CD4-positive, alpha-beta T cell treated with Interleukin-6 at 100 ng/mL for 8 hours (primary cell): Measurements from ENCODE around the gene CPLX1.

Source experiments
- DNase-seq: peaks from one replicate; pipeline ENCODE4 v3.0.0-alpha.2; 2020; ENCODE audit warnings: mixed read lengths, low spot score

CPLX1 gene

GRCh38 chr4:825971-826330 lies at the start of gene CPLX1:
Gene CPLX1 (minus strand): TSS chr4:826129. CDS start chr4:824522, 1,607 bp downstream.
- DNase-seq: no peak

GRCh38 chr4:874971-875817 lies 49.3 kb upstream of the CPLX1 start:
- DNase-seq: no peak

- DNase-seq: no peak
These were observed 48.1 kb upstream of the CPLX1 start for GRCh38 chr4:874056-874455.

GRCh38 chr4:872241-872981 lies 46.5 kb upstream of the CPLX1 start:
- DNase-seq: no peak

- DNase-seq: no peak
These were observed 45.6 kb upstream of the CPLX1 start for GRCh38 chr4:871484-871883.

- DNase-seq: no peak
These were observed 45.0 kb upstream of the CPLX1 start for GRCh38 chr4:870951-871350.

- DNase-seq: no peak
These were observed 43.8 kb upstream of the CPLX1 start for GRCh38 chr4:869776-870175.

GRCh38 chr4:868421-868820 lies 42.5 kb upstream of the CPLX1 start:
- no peak for DNase-seq

- no peak for DNase-seq
These were observed 41.8 kb upstream of the CPLX1 start for GRCh38 chr4:867526-868250.

GRCh38 chr4:866761-867390 lies 40.9 kb upstream of the CPLX1 start:
- no peak for DNase-seq

- DNase-seq: no peak
These were observed 40.3 kb upstream of the CPLX1 start for GRCh38 chr4:866068-866760.

- DNase-seq: no peak
These were observed 39.6 kb upstream of the CPLX1 start for GRCh38 chr4:865572-865971.

- no peak for DNase-seq
These were observed 39.2 kb upstream of the CPLX1 start for GRCh38 chr4:865121-865465.

GRCh38 chr4:864456-865120 lies 38.7 kb upstream of the CPLX1 start:
- DNase-seq: no peak

- no peak for DNase-seq
These were observed 34.6 kb upstream of the CPLX1 start for GRCh38 chr4:860561-860960.

- DNase-seq: no peak
These were observed 33.6 kb upstream of the CPLX1 start for GRCh38 chr4:859496-859895.

GRCh38 chr4:858831-859451 lies 33.0 kb upstream of the CPLX1 start:
- no peak for DNase-seq

- no peak for DNase-seq
These were observed 32.1 kb upstream of the CPLX1 start for GRCh38 chr4:858041-858481.

- DNase-seq: no peak
These were observed 31.5 kb upstream of the CPLX1 start for GRCh38 chr4:857461-857860.

- DNase-seq: no peak
These were observed 30.4 kb upstream of the CPLX1 start for GRCh38 chr4:856225-856901.
